MG63 (cell line): Measurements from ENCODE around the gene PSMB5. TPM values are rescaled to one million over a fixed set of nuclear protein-coding genes. Genes with fewer than 3 reads are reported as not detected.
"Not testable (repeated sequence)": the region's sequence is repeated elsewhere in the genome, so short reads cannot be mapped to it uniquely, and the experiment has no call there.

Source experiments
- DNase-seq: peaks from one replicate; pipeline ENCODE4 v3.0.0-alpha.2; 2020
- H3K27me3 ChIP-seq: fragments of 250-450 bp; sonication (Bioruptor Pico); 2 replicates; pipeline ENCODE4 v1.5.1; 2020; ENCODE audit warnings: mild to moderate bottlenecking, moderate library complexity
- H3K36me3 ChIP-seq: fragments of 250-450 bp; sonication (Bioruptor Pico); 2 replicates; pipeline ENCODE4 v1.5.1; 2020; ENCODE audit warnings: mild to moderate bottlenecking, moderate library complexity
- H3K4me3 ChIP-seq: fragments of 250-450 bp; sonication (Bioruptor Pico); 2 replicates; pipeline ENCODE4 v1.5.1; 2020; ENCODE audit warnings: mild to moderate bottlenecking, moderate library complexity
- H3K9me3 ChIP-seq: fragments of 250-450 bp; sonication (Bioruptor Pico); 2 replicates; pipeline ENCODE4 v1.5.1; 2020; ENCODE audit warnings: mild to moderate bottlenecking, moderate library complexity
- total RNA-seq: library from RNA; depleted of rRNA; stranded (reverse); fragments of >200 nt; shearing (Covaris generic); gene quantifications from 2 replicates; pipeline ENCODE4 v1.2.3, GENCODE V29; 2014; ENCODE audit warnings: low replicate concordance

PSMB5 gene
- total RNA-seq, 1 experiment from 2014 or later, result 273 TPM

GRCh38 chr14:23009483-23009938 is 25.2 kb downstream of the PSMB5 start:
- no peaks in the 10 kb centered on the region for H3K27me3 ChIP-seq
- peak overlapping the region; percentile 56 for H3K4me3 ChIP-seq
- H3K9me3 ChIP-seq, result no peaks in the 10 kb centered on the region
- H3K36me3 ChIP-seq, result no peaks in the 10 kb centered on the region
- DNase-seq, result no peak

- H3K4me3 ChIP-seq, result no peak overlapping the region; the same call in 1 of the 2 replicates
- H3K36me3 ChIP-seq, result no peaks in the 10 kb centered on the region
- no peaks in the 10 kb centered on the region for H3K9me3 ChIP-seq
- DNase-seq, result no peak
- no peaks in the 10 kb centered on the region for H3K27me3 ChIP-seq
Observed at GRCh38 chr14:23008831-23009230, 25.9 kb downstream of the PSMB5 start.

GRCh38 chr14:23006544-23007419 is 27.9 kb downstream of the PSMB5 start:
- DNase-seq, result peak; percentile 94
- H3K36me3 ChIP-seq, result no peaks in the 10 kb centered on the region
- H3K4me3 ChIP-seq, result peak overlapping the region; percentile 60
- H3K27me3 ChIP-seq, result no peaks in the 10 kb centered on the region
- no peaks in the 10 kb centered on the region for H3K9me3 ChIP-seq

- H3K9me3 ChIP-seq, result no peaks in the 10 kb centered on the region
- no peaks in the 10 kb centered on the region for H3K27me3 ChIP-seq
- peak overlapping the region; percentile 60 for H3K4me3 ChIP-seq
- H3K36me3 ChIP-seq, result no peaks in the 10 kb centered on the region
- no peak for DNase-seq
Observed at GRCh38 chr14:23006188-23006534, 28.5 kb downstream of the PSMB5 start.

- Histone ChIP-seq H3K9me3 (no peaks in the 10 kb centered on the region), H3K4me3 (no peak overlapping the region; the same call in 1 of the 2 replicates), H3K36me3 (no peaks in the 10 kb centered on the region), H3K27me3 (no peaks in the 10 kb centered on the region)
- no peak for DNase-seq
Observed at GRCh38 chr14:23005451-23006187, 29.1 kb downstream of the PSMB5 start.

- H3K36me3 ChIP-seq, H3K27me3 ChIP-seq: not testable (repeated sequence)
Observed at GRCh38 chr14:23004274-23004673, 30.4 kb downstream of the PSMB5 start.

GRCh38 chr14:23002592-23002991 is 32.1 kb downstream of the PSMB5 start:
- Histone ChIP-seq H3K36me3 (no peaks in the 10 kb centered on the region), H3K9me3 (no peaks in the 10 kb centered on the region), H3K4me3 (no peak overlapping the region), H3K27me3 (no peaks in the 10 kb centered on the region)
- no peak for DNase-seq

More at GRCh38 chr14:23004274-23004673, 30.4 kb downstream of the PSMB5 start:
- not testable (repeated sequence) for DNase-seq, H3K4me3 ChIP-seq, H3K9me3 ChIP-seq

GRCh38 chr14:23000860-23001259 is 33.8 kb downstream of the PSMB5 start:
- Histone ChIP-seq H3K27me3 (no peaks in the 10 kb centered on the region), H3K36me3 (no peaks in the 10 kb centered on the region), H3K4me3 (no peak overlapping the region), H3K9me3 (no peaks in the 10 kb centered on the region)
- no peak for DNase-seq

GRCh38 chr14:22998329-22999012 is 36.2 kb downstream of the PSMB5 start:
- Histone ChIP-seq H3K36me3 (no peaks in the 10 kb centered on the region), H3K4me3 (no peak overlapping the region), H3K9me3 (no peaks in the 10 kb centered on the region), H3K27me3 (no peaks in the 10 kb centered on the region)
- DNase-seq, result no peak

- no peak for DNase-seq
- H3K4me3 ChIP-seq, result no peak overlapping the region
- H3K9me3 ChIP-seq, result no peaks in the 10 kb centered on the region
- H3K36me3 ChIP-seq, result no peaks in the 10 kb centered on the region
- H3K27me3 ChIP-seq, result no peaks in the 10 kb centered on the region
Observed at GRCh38 chr14:22997676-22998323, 36.9 kb downstream of the PSMB5 start.

GRCh38 chr14:22996768-22997654 is 37.7 kb downstream of the PSMB5 start:
- Histone ChIP-seq H3K27me3 (no peaks in the 10 kb centered on the region), H3K9me3 (no peaks in the 10 kb centered on the region), H3K4me3 (no peak overlapping the region), H3K36me3 (no peaks in the 10 kb centered on the region)
- DNase-seq, result no peak

GRCh38 chr14:22995889-22996625 is 38.6 kb downstream of the PSMB5 start:
- H3K4me3 ChIP-seq, result no peak overlapping the region
- DNase-seq, result no peak
- H3K36me3 ChIP-seq, result no peaks in the 10 kb centered on the region
- no peaks in the 10 kb centered on the region for H3K9me3 ChIP-seq
- H3K27me3 ChIP-seq, result no peaks in the 10 kb centered on the region

GRCh38 chr14:22994762-22995275 is 39.9 kb downstream of the PSMB5 start:
- Histone ChIP-seq H3K9me3 (no peaks in the 10 kb centered on the region), H3K4me3 (no peak overlapping the region), H3K27me3 (no peaks in the 10 kb centered on the region), H3K36me3 (no peaks in the 10 kb centered on the region)
- peak; percentile 55 for DNase-seq

GRCh38 chr14:22993517-22993916 is 41.2 kb downstream of the PSMB5 start:
- Histone ChIP-seq H3K4me3 (no peak overlapping the region), H3K9me3 (no peaks in the 10 kb centered on the region), H3K36me3 (no peaks in the 10 kb centered on the region), H3K27me3 (no peaks in the 10 kb centered on the region)
- DNase-seq, result no peak

GRCh38 chr14:22991852-22992251 is 42.8 kb downstream of the PSMB5 start:
- no peaks in the 10 kb centered on the region for H3K27me3 ChIP-seq
- H3K4me3 ChIP-seq, result no peak overlapping the region
- no peak for DNase-seq
- no peaks in the 10 kb centered on the region for H3K36me3 ChIP-seq
- H3K9me3 ChIP-seq, result no peaks in the 10 kb centered on the region
